ENCODE data around the gene ERCC5. TPM values are rescaled to one million over a fixed set of nuclear protein-coding genes. Genes with fewer than 3 reads are reported as not detected.

The ERCC5 gene
- total RNA-seq, 1 donor from 2014 or later: 26.2 TPM

DNA sequence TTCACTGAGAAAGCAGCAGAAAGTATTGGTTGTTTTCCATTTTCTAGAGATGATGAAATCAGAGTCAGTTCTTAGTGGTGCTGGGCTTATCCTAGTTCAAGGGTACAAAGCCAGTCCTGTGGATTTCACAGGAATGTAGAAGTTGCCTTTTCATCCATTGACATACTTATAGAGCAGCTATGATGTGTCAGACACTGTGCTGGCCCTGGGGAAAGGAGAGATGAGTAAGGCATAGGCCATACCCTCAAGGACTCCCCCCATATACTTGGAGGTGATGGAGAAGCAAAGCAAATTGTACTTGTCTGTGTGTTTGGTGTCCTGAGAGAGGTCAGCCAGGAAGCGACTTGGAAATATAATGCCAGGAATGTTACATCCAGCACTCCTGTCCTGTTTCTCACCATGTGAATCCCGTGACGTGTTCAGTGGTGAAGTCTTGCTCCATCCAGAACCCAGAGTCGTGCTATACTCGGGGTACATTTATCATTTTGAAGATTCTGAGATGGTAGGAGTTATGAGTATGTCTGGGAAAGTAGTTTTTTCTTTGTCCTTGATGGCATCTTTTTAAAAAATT is 22.6 kb downstream of the ERCC5 start:
- Histone ChIP-seq H3K27ac (no peak overlapping the region), H3K36me3 (peaks cover 51 to 74% of the 10 kb centered on the region in 2 donors), H3K27me3 (no peaks in the 10 kb centered on the region)

DNA sequence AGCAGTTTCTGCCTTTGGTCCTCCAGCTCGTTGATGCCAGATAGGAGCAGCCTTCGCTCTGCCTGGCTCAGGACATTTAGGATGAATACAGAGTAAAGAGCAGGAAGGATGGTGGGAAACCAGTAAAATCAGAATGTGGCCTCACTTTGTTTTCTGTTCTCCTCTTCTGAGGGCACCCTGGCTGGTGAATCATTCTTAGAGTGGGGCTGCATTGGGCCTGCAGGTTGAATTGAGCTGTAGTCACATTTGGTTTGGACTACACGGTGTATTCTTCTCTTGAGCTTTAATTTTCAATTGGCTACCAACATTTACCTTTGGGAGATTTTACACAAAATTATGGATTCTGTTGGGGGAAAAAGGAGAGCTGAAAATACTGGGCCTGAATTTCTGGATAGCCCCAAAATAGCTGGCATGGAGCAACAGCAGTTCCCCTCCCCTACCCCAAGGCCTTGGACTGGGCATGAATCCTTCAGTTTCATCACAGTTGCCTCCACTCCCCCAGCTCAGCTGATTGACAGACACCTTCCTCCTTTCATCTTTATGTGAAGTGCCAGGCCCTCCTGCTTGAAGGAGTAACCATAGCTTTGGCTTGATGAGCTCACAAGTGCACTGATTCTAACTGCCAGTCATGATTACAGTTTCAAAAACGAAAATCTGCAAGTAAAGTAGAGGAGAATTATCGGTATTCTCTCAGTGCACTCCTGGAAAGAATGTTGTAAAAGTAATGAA is 24.3 kb downstream of the ERCC5 start:
- TF ChIP-seq, protein P1, sequence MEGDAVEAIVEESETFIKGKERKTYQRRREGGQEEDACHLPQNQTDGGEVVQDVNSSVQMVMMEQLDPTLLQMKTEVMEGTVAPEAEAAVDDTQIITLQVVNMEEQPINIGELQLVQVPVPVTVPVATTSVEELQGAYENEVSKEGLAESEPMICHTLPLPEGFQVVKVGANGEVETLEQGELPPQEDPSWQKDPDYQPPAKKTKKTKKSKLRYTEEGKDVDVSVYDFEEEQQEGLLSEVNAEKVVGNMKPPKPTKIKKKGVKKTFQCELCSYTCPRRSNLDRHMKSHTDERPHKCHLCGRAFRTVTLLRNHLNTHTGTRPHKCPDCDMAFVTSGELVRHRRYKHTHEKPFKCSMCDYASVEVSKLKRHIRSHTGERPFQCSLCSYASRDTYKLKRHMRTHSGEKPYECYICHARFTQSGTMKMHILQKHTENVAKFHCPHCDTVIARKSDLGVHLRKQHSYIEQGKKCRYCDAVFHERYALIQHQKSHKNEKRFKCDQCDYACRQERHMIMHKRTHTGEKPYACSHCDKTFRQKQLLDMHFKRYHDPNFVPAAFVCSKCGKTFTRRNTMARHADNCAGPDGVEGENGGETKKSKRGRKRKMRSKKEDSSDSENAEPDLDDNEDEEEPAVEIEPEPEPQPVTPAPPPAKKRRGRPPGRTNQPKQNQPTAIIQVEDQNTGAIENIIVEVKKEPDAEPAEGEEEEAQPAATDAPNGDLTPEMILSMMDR (IDR thresholded peaks at IDR 0.05): no peak
- Histone ChIP-seq H3K9me3 (no peaks in the 10 kb centered on the region), H3K4me3 (no peak overlapping the region), H3K36me3 (peaks cover 43 to 73% of the 10 kb centered on the region in 2 donors), H3K27me3 (no peaks in the 10 kb centered on the region), H3K4me1 (peaks cover 0 to 3% of the 10 kb centered on the region in 2 donors), H3K27ac (no peak overlapping the region)
- intact Hi-C loops (cut with DNase I): no loop called here
- DNase-seq (ENCODE audit: low spot score in 2 of 2): no peak

More for the DNA sequence above, 22.6 kb downstream of the ERCC5 start:
- TF ChIP-seq, protein P1 (IDR thresholded peaks at IDR 0.05): no peak
- Histone ChIP-seq H3K4me1 (peaks cover 0 to 3% of the 10 kb centered on the region in 2 donors), H3K4me3 (no peak overlapping the region), H3K9me3 (no peaks in the 10 kb centered on the region)
- intact Hi-C loops (cut with DNase I): no loop called here
- DNase-seq (ENCODE audit: low spot score in 2 of 2): no peak

DNA sequence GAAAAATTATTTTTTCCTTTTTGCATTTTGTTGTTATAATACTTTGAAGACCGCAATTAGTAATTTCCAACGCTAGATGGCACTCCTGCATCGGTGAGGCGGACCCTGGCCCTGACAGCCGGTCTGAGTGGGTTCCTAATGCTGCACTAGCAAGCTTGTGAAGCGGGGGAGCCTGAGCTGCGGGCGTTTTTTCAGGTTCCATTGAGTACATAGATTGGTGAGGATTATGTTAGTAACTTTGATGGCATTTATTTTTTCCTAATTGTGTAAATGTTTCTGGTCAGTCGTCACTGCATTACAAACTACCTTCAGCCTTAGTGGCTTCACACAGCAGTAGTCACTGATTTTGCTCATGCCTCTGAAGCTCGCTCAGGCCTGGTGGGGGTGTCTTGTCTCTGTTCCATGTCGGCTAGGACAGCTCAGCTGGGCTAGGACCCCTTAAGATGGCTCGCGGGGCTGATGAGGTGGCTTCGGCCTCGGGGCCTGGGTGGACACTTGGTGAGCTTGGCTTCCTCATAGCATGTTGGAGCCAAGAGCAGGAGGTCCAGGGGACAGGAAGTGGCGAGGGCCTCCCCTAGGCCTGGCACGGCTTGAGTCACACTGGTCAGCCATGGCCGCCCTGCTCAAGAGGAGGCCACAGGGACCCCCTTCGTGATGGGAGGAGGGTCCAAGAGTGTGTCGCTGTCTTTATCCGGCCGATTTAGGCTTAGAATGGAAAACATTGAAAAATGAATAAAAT is 25.0 kb downstream of the ERCC5 start:
- intact Hi-C loops (cut with DNase I): no loop called here
- Histone ChIP-seq H3K4me3 (no peak overlapping the region), H3K9me3 (no peaks in the 10 kb centered on the region), H3K4me1 (peaks cover 0 to 3% of the 10 kb centered on the region in 2 donors), H3K27ac (no peak overlapping the region), H3K36me3 (peaks cover 43 to 73% of the 10 kb centered on the region in 2 donors), H3K27me3 (no peaks in the 10 kb centered on the region)
- no peak for DNase-seq (ENCODE audit: low spot score in 2 of 2)
- TF ChIP-seq, protein P1 (IDR thresholded peaks at IDR 0.05): peak in 2 of 3 experiments; percentile 67 to 71

DNA sequence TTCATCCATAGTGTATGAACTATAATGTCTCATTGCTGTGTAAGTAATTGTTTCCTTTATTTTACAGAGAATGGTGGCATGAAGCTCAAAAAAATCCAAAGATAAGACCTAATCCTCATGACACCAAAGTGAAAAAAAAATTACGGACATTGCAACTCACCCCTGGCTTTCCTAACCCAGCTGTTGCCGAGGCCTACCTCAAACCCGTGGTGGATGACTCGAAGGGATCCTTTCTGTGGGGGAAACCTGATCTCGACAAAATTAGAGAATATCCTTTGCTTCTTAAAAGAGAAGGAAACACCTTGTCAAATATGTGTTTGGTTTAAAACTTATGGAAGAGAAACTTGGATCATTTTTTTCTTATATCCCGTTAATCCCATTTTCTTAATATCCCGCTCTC is 26.3 kb downstream of the ERCC5 start:
- H3K27me3 ChIP-seq: no peaks in the 10 kb centered on the region
- H3K4me1 ChIP-seq: peaks cover 0 to 3% of the 10 kb centered on the region in 2 donors
- H3K9me3 ChIP-seq: no peaks in the 10 kb centered on the region
- H3K36me3 ChIP-seq: peaks cover 38 to 73% of the 10 kb centered on the region in 2 donors
- no peak overlapping the region for H3K4me3 ChIP-seq
- TF ChIP-seq, protein P1 (IDR thresholded peaks at IDR 0.05): no peak
- intact Hi-C loops (cut with DNase I): no loop called here
- no peak overlapping the region for H3K27ac ChIP-seq
- DNase-seq (ENCODE audit: low spot score in 2 of 2): no peak

DNA sequence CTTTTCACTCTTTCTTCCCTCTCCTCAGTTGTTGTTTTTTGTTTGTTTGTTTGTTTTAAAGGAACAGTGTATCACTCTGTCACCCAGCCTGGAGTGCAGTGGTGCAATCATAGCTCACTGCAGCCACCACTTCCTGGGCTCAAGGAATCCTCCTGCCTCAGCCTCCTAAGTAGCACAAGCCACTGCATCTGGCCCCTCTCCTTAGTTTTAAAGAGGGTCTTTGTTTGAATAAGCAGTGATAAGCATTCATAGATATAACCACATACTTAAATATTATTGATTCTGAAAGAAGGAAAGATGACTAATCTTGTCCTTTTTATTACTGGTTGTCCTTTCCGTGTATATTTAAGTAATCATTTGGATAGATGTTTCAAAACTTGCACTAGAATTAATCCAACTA is 26.7 kb downstream of the ERCC5 start:
- no peaks in the 10 kb centered on the region for H3K27me3 ChIP-seq
- intact Hi-C loops (cut with DNase I): no loop called here
- DNase-seq (ENCODE audit: low spot score in 2 of 2): no peak
- TF ChIP-seq, protein P1 (IDR thresholded peaks at IDR 0.05): no peak
- peaks cover 38 to 73% of the 10 kb centered on the region in 2 donors for H3K36me3 ChIP-seq
- H3K27ac ChIP-seq: no peak overlapping the region
- no peaks in the 10 kb centered on the region for H3K9me3 ChIP-seq
- peaks cover 0 to 3% of the 10 kb centered on the region in 2 donors for H3K4me1 ChIP-seq
- H3K4me3 ChIP-seq: no peak overlapping the region
